EH (cell line): ENCODE data around the gene KCND3.

Experiments
- DNase-seq: peaks from one replicate; pipeline ENCODE4 v3.0.0-alpha.2; 2015; ENCODE audit warnings: low read depth

KCND3 gene

DNA sequence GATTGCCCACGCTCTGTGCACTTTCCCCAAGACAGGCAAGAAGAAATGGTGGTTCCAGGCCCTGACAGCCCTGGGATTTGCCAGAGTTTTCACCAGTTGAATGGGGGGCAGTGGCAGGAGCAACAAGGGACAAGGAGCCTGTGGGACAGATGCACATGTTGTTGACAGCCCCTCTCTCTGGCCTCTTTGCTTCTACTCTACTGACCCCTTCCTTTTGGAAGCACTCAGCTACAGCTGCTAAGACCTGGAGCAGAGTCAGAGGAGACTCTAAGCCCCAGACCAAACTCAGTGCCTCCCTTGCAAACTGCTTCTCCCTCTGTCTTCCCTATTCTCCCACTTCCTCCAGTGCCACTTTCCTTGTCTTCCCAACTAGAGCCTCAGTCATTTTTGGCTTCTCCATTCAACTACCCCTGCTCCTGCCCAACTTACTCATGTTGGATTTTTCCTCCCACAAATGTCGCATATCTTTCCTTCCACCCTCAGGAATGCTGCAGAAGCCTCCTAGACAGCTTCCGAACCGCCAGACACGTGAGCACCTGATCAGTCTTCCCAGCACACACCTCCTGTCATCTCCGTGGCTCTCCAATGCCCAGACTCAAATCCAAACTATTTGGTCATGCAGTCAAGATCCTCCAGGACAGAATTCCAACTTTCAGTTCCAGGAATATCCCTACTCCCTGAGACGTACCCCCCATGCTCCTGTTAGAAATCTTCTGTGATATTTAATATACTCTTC, 259.4 kb downstream of the KCND3 start:
- no peak for DNase-seq

DNA sequence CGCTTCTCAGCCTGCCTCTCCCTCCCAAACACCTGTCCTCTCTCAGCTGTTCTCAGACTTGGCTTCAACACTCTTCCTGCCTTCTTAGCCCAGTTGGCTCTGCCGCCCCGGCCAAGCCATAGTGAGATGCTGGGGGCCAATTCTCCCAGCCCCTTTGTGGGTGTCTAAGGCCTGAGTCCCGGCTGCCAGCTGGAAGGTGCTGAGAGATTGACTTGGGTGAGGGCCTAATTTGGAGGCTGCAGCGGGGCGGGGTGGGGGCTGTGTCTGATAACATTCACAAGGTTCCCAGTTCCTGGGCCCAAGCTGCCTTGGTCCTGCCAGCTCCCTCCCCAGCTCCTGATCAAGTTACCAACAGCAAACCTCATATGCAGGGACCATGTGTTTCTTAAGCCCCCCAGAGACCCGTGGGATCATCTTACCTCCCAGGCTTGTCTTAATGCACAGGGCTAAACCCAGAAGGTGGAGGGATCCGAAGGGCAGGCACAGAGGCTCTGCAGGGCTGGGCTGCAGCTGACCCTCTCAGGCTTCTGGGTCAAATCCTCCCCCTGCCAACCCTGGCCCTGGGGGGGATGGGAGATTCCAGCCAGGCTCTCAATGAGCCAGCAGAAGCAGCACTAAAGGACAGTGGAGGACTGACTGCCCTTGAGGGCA, 260.1 kb downstream of the KCND3 start:
- no peak for DNase-seq

GRCh38 chr1:111727056-111727455, 262.4 kb downstream of the KCND3 start:
- DNase-seq, result no peak

GRCh38 chr1:111725192-111725591, 264.3 kb downstream of the KCND3 start:
- DNase-seq, result no peak

DNA sequence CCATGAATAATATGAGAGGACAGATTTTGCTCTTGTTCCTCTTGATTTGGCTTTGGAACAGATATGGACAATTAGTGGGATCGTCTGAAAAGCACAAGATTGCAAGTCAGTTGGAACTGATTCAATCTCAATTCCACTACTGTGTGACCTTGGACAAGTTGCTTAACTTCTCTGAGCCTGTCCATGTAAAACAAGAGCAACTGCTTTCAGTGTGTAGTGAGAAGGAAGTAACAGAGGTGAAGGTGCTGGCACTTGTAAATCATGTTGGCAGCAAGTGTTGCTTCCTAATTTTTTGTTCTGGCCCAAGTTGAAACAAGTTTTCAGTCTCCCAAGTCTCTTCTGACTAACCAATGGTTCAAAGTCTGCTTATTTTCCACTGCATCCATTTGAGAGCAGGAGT, 265.6 kb downstream of the KCND3 start:
- DNase-seq, result no peak

GRCh38 chr1:111723091-111723806, 266.2 kb downstream of the KCND3 start:
- DNase-seq, result no peak

DNA sequence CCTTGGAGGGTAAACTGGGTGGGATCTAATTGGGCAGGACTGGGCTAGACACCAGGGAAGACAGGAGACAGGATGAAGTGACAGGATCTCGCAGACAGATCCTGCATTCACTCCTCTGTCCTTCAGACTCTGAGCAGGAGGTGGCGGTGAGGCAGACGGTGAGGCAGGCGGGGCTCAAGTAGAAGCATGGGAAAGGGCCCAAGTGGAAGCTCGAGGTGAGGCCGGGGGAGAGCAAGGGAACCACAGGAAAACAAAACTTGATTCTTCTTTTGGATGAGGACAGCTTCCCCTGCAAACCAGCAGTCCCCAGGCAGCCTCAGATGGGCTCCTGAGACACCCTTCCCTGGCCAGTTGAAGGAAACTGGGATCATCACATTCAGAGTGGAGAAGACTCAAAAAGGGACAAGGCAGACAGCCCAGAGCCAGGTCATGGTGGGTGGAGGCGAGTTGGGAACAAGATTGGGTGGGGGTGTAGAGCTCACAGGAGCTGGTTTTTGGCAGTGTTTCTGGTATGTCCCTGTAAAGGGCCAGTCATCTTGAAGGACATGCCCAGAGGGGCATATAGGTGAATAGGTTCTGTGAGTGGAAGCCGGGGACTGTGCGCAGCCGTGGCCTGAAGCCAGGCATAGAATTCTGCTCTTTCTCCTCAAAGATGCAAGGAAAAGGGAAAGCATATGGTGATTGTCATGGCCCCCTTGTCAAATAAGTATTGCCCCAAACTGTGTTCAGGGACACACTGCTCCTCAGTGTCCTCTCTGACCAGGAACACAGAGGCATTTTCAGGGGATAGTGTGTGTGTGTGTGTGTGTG, 268.3 kb downstream of the KCND3 start:
- DNase-seq, result no peak
